ENCODE results near the gene FBXL19. TPM values are rescaled to one million over a fixed set of nuclear protein-coding genes. Genes with fewer than 3 reads are reported as not detected.

The FBXL19 gene
- polyA plus RNA-seq, 1 donor from 2014 or later: 99.6 TPM

DNA sequence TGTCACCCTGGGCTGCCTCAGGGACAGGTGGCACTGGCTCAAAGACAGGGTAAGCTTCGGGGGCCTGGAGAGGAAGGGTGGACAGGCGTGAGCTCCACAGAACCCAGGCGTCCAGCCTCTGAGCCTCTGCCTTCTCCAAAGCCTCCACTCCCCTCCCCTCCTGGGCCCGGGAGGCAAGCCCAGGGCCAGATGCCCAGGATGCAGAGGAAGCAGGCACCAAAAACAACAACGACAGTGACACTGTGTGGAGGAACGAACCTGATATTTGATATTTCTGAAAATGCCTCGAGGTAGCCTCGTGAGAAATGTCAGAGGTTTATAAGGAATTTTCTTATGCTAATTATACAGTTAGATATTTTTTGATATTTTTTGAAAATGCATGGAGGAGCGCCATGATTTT, 35.4 kb upstream of the FBXL19 start:
- no peaks in the 10 kb centered on the region for H3K9me3 ChIP-seq (ENCODE audit: low read length)
- peaks cover 6% of the 10 kb centered on the region for H3K36me3 ChIP-seq (ENCODE audit: insufficient read depth, low read length)
- H3K9me2 ChIP-seq (ENCODE audit: insufficient read depth, low read length): no peaks in the 10 kb centered on the region
- no peaks in the 10 kb centered on the region for H3F3A ChIP-seq (ENCODE audit: insufficient read depth, low read length, poor library complexity, severe bottlenecking)
- no peaks in the 10 kb centered on the region for H3K27me3 ChIP-seq (ENCODE audit: insufficient read depth, low read depth, low read length)
- no peak overlapping the region for H3K9ac ChIP-seq (ENCODE audit: low read length)
- peaks cover under 1% of the 10 kb centered on the region for H3K79me2 ChIP-seq (replicated peaks; ENCODE audit: insufficient read depth, low read length)
- no peak overlapping the region for H3K27ac ChIP-seq (ENCODE audit: low read length)
- H2AFZ ChIP-seq (ENCODE audit: low read depth, low read length): no peak overlapping the region
- H4K20me1 ChIP-seq (ENCODE audit: insufficient read depth): no peaks in the 10 kb centered on the region
- TF ChIP-seq EZH2 (IDR thresholded peaks at IDR 0.05; ENCODE audit: borderline replicate concordance, insufficient read depth, low read length, poor library complexity, severe bottlenecking): no peak
- TF ChIP-seq TAF1 (IDR thresholded peaks at IDR 0.05; ENCODE audit: low read depth): no peak
- no peak for TF ChIP-seq SMC3 (conservative IDR thresholded peaks at IDR 0.05; ENCODE audit: poor library complexity)
- no peak for TF ChIP-seq MXI1 (conservative IDR thresholded peaks at IDR 0.05; ENCODE audit: poor library complexity, severe bottlenecking)
- TF ChIP-seq, protein P1, sequence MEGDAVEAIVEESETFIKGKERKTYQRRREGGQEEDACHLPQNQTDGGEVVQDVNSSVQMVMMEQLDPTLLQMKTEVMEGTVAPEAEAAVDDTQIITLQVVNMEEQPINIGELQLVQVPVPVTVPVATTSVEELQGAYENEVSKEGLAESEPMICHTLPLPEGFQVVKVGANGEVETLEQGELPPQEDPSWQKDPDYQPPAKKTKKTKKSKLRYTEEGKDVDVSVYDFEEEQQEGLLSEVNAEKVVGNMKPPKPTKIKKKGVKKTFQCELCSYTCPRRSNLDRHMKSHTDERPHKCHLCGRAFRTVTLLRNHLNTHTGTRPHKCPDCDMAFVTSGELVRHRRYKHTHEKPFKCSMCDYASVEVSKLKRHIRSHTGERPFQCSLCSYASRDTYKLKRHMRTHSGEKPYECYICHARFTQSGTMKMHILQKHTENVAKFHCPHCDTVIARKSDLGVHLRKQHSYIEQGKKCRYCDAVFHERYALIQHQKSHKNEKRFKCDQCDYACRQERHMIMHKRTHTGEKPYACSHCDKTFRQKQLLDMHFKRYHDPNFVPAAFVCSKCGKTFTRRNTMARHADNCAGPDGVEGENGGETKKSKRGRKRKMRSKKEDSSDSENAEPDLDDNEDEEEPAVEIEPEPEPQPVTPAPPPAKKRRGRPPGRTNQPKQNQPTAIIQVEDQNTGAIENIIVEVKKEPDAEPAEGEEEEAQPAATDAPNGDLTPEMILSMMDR (IDR thresholded peaks at IDR 0.05; ENCODE audit: poor library complexity, severe bottlenecking): no peak
- no peak for TF ChIP-seq POLR2AphosphoS5 (IDR thresholded peaks at IDR 0.05)
- no peak for TF ChIP-seq EP300 (conservative IDR thresholded peaks at IDR 0.05; ENCODE audit: poor library complexity, severe bottlenecking)
- TF ChIP-seq RAD21 (conservative IDR thresholded peaks at IDR 0.05): no peak
- H3K4me2 ChIP-seq (ENCODE audit: low read length): no peak overlapping the region
- H3K4me3 ChIP-seq (ENCODE audit: low read length): no peak overlapping the region

DNA sequence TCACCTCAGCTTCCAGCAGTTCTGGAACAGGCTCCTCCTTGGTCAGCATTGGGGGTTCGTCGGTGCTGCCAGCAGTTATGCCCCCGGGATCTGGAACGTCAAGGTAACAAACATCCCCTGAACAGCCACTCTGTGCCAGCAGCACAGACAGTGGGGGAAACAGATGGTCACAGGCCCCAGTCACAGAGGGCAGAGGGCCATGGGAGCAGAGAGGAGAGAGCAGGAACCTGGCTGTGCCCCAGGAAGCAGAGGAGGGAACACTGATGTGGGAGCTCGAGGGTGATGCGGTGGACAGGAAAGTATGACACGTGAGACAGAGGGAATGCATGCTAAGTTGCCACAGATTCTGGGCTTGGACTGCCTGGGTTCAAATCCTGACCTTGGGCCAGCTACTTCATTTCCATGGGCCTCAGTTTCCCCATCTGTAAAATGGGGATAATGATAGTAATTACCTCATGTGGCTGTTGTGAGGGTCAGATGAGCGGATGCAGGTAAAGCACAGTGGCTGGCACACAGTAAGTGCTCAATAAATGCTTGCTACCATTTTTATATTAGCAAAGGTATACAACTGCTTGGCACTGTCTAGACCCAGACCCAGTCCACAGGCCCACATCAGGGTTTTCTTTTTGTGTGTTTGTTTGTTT, 34.4 kb upstream of the FBXL19 start:
- no peaks in the 10 kb centered on the region for H3K9me3 ChIP-seq (ENCODE audit: low read length)
- no peaks in the 10 kb centered on the region for H3K9me2 ChIP-seq (ENCODE audit: insufficient read depth, low read length)
- peaks cover 6% of the 10 kb centered on the region for H3K36me3 ChIP-seq (ENCODE audit: insufficient read depth, low read length)
- TF ChIP-seq TAF1 (IDR thresholded peaks at IDR 0.05; ENCODE audit: low read depth): no peak
- TF ChIP-seq, protein P2, sequence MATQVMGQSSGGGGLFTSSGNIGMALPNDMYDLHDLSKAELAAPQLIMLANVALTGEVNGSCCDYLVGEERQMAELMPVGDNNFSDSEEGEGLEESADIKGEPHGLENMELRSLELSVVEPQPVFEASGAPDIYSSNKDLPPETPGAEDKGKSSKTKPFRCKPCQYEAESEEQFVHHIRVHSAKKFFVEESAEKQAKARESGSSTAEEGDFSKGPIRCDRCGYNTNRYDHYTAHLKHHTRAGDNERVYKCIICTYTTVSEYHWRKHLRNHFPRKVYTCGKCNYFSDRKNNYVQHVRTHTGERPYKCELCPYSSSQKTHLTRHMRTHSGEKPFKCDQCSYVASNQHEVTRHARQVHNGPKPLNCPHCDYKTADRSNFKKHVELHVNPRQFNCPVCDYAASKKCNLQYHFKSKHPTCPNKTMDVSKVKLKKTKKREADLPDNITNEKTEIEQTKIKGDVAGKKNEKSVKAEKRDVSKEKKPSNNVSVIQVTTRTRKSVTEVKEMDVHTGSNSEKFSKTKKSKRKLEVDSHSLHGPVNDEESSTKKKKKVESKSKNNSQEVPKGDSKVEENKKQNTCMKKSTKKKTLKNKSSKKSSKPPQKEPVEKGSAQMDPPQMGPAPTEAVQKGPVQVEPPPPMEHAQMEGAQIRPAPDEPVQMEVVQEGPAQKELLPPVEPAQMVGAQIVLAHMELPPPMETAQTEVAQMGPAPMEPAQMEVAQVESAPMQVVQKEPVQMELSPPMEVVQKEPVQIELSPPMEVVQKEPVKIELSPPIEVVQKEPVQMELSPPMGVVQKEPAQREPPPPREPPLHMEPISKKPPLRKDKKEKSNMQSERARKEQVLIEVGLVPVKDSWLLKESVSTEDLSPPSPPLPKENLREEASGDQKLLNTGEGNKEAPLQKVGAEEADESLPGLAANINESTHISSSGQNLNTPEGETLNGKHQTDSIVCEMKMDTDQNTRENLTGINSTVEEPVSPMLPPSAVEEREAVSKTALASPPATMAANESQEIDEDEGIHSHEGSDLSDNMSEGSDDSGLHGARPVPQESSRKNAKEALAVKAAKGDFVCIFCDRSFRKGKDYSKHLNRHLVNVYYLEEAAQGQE (IDR thresholded peaks at IDR 0.05; ENCODE audit: borderline replicate concordance): no peak
- TF ChIP-seq, protein P1 (IDR thresholded peaks at IDR 0.05; ENCODE audit: poor library complexity, severe bottlenecking): no peak
- TF ChIP-seq MXI1 (conservative IDR thresholded peaks at IDR 0.05; ENCODE audit: poor library complexity, severe bottlenecking): no peak
- TF ChIP-seq SMC3 (conservative IDR thresholded peaks at IDR 0.05; ENCODE audit: poor library complexity): no peak
- no peak for TF ChIP-seq EZH2 (IDR thresholded peaks at IDR 0.05; ENCODE audit: borderline replicate concordance, insufficient read depth, low read length, poor library complexity, severe bottlenecking)
- no peak overlapping the region for H3K4me3 ChIP-seq (ENCODE audit: low read length)
- H3K27ac ChIP-seq (ENCODE audit: low read length): no peak overlapping the region
- H3K9ac ChIP-seq (ENCODE audit: low read length): no peak overlapping the region
- H2AFZ ChIP-seq (ENCODE audit: low read depth, low read length): no peak overlapping the region
- peaks cover 4% of the 10 kb centered on the region for H3K79me2 ChIP-seq (replicated peaks; ENCODE audit: insufficient read depth, low read length)
- no peaks in the 10 kb centered on the region for H3K27me3 ChIP-seq (ENCODE audit: insufficient read depth, low read depth, low read length)
- peaks cover 5% of the 10 kb centered on the region for H3F3A ChIP-seq (ENCODE audit: insufficient read depth, low read length, poor library complexity, severe bottlenecking)
- no peak overlapping the region for H3K4me2 ChIP-seq (ENCODE audit: low read length)
- no peaks in the 10 kb centered on the region for H4K20me1 ChIP-seq (ENCODE audit: insufficient read depth)

All from neural cell (in vitro differentiated cells).